Lower leg skin (tissue), 4 donors: ENCODE data around the gene WDR6. TPM values are rescaled to one million over a fixed set of nuclear protein-coding genes. Genes with fewer than 3 reads are reported as not detected.

ENCODE experiments used
- DNase-seq, 2 donors: peaks; one replicate each; pipeline ENCODE4 v3.0.0-alpha.2; 2019; ENCODE audit warnings: low spot score in 2 of 2
- H3K4me3 ChIP-seq: fragments of 200-600 bp; sonication (generic); 2 replicates; pipeline ENCODE4 v1.5.1; 2017; ENCODE audit warnings: mild to moderate bottlenecking, low read depth; ENCODE audit not compliant: poor library complexity, severe bottlenecking
- CTCF ChIP-seq, 3 donors: fragments of 450-650 bp; IDR thresholded peaks; one replicate each; pipeline ENCODE4 v1.5.1; 2016; ENCODE audit warnings: antibody characterized with exemption in 3 of 3, mild to moderate bottlenecking in 3 of 3, moderate library complexity in 2 of 3
- POLR2A ChIP-seq, 2 donors: fragments of 450-650 bp; IDR thresholded peaks; one replicate each; pipeline ENCODE4 v1.6.1; 2016 to 2017; ENCODE audit warnings: antibody characterized with exemption in 2 of 2, mild to moderate bottlenecking in 1 of 2, moderate library complexity in 1 of 2
- WGBS, 2 donors: methylation state at CpG; one replicate each; pipeline ENCODE4 v1.1.5; 2018; 5-methylcytosine and 5-hydroxymethylcytosine counted together
- intact Hi-C: fragments of 100-400 bp; cut with DNase I; formaldehyde crosslinking; loops from one replicate; pipeline ENCODE4 v1.15.0; 2023; ENCODE audit warnings: low total_unique reads
- total RNA-seq, 4 donors: library from RNA; depleted of rRNA; stranded (reverse); fragments of >200 nt; gene quantifications; one replicate each; pipeline ENCODE4 v1.1.0, GENCODE V29; 2016

Gene WDR6
- total RNA-seq, 4 donors from 2014 or later: 39.5 to 86.9 (median 49.8) TPM

GRCh38 chr3:48966367-48966766 lies 40.8 kb upstream of the WDR6 start:
- no peak for DNase-seq
- TF ChIP-seq CTCF (IDR thresholded peaks at IDR 0.05): no peak
- TF ChIP-seq POLR2A (IDR thresholded peaks at IDR 0.05): no peak
- intact Hi-C loops: no loop called here
- no peak overlapping the region for H3K4me3 ChIP-seq
- 75 to 84% methylated on average over 3 of the region's 3 CpGs for WGBS, 2 donors

DNA sequence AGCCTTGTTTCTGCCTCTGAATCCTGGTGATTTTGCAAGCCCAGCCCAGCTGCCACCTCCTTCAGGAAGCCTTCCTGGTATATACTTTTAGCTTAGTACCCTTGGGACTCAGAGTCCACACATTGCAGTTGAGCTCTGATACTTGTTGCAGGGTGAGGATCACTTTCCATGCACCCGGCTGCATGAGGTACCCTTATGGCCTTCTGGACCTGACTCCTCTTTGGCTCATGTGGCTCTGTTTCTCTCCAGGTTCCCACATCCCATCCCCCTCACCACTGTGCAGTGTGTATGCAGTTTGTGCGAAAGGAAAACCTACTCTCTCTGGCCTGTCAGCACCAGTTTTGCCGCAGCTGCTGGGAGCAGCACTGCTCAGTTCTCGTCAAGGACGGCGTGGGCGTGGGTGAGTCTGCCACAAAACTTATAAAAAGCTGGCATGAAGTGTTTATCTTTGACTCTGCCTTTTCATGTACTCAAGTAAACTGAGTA lies 40.3 kb upstream of the WDR6 start:
- no peak overlapping the region for H3K4me3 ChIP-seq
- DNase-seq: peak in 1 of 2 donors; percentile 74
- 77 to 86% methylated on average over 7 of the region's 7 CpGs for WGBS, 2 donors
- intact Hi-C loops: no loop called here
- TF ChIP-seq CTCF (IDR thresholded peaks at IDR 0.05): no peak
- no peak for TF ChIP-seq POLR2A (IDR thresholded peaks at IDR 0.05)

DNA sequence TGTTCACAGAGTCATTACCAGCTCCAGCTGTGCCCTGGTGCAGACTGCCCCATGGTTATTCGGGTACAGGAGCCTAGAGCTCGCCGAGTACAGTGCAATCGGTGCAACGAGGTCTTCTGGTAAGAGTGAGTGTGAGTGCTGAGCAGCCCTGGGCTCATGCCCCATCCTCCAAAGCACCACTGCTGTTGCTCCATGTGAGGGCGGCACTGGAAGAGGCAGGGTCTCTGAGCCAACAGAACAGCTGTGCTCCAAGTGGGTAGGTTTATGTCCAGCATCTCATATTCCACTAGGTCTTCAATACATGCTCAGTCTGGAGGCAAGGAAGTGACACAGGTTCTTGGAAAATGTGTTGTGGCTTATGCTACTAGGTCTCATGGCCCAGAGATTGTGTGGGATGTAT lies 36.6 kb upstream of the WDR6 start:
- TF ChIP-seq CTCF (IDR thresholded peaks at IDR 0.05) (no peak), POLR2A (IDR thresholded peaks at IDR 0.05) (no peak)
- WGBS, 2 donors: 91 to 95% methylated on average over 6 of the region's 6 CpGs
- intact Hi-C loops: no loop called here
- no peak overlapping the region for H3K4me3 ChIP-seq
- peak in 1 of 2 donors; percentile 26 for DNase-seq

DNA sequence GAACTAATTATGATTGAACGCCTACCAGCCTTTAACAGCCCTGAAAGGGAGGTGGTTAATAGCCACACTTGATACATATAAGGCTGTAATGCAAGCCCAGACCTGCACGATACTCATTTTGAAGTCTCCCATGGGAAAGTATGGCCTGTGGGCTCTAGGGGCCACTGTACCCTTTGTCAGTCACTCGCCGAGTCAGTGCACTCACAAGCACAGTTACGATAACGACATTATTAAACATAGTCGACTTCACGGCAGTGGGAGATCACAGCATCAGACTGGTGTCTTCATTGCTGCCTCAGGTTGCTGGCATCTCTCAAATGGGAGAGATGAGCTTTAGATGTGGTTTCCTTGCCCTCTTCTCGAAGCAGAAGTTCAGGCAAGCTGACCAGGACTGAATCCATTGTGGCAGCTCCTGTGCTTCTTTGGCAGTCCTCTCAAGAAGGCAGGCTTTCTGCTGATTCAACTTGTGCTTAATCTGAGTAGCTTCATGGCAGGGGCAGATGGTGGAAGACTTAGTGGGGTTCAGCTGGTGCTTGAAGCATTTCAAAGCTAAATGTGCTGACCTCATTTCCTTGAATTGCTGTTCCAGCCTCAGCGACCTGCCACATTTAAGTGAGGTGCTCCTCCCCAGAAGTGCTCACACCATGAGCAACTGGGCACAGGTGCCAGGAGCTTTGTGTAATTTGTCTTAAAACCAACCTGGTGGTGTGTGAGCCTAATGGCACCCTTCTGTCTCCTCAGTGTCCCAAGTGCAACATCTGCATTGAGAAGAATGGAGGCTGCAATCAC lies 32.9 kb upstream of the WDR6 start:
- H3K4me3 ChIP-seq: no peak overlapping the region
- intact Hi-C loops: no loop called here
- TF ChIP-seq POLR2A (IDR thresholded peaks at IDR 0.05) (no peak), CTCF (IDR thresholded peaks at IDR 0.05) (no peak)
- 83 to 87% methylated on average over 10 of the region's 10 CpGs for WGBS, 2 donors
- peak in 1 of 2 donors; percentile 42 for DNase-seq

DNA sequence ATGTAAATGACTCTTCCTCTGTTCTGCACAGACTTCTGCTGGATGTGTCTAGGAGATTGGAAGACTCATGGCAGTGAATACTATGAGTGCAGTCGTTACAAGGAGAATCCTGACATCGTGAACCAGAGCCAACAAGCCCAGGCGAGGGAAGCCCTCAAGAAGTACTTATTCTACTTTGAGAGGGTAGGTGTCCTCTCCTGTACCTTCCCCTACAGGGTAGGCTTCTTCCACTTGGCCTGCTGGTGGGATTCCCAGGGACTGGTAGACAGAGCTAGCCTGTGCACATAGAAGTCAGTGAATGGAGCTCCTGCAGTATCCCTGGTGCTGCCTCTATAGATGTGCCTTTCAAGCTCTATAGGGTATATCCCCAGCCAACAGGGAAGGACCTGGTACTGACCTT lies 27.7 kb upstream of the WDR6 start:
- H3K4me3 ChIP-seq: no peak overlapping the region
- 86 to 88% methylated on average over 3 of the region's 3 CpGs for WGBS, 2 donors
- TF ChIP-seq POLR2A (IDR thresholded peaks at IDR 0.05) (no peak), CTCF (IDR thresholded peaks at IDR 0.05) (no peak)
- intact Hi-C loops: no loop called here
- no peak for DNase-seq
